Heart left ventricle (tissue), 16 donors: ENCODE measurements around the gene LPAR3. TPM values are rescaled to one million over a fixed set of nuclear protein-coding genes. Genes with fewer than 3 reads are reported as not detected.

Experiments
- ATAC-seq, 4 donors: fragments of 200-7000 bp; cut with Tn5 transposase; one replicate each; pipeline ENCODE4 v1.9.1; 2020 to 2022; ENCODE audit warnings: moderate library complexity in 4 of 4, mild to moderate bottlenecking in 3 of 4, moderate number of reproducible peaks in 1 of 4
- DNase-seq, 5 donors: peaks; one replicate each; pipeline ENCODE4 v3.0.0-alpha.2; 2020
- H3K27ac ChIP-seq, 12 donors: fragments of 200-600 bp; sonication (generic) in 4 of 12; one replicate each; pipeline versions ENCODE4 v1.5.0 to v1.8.0; 2016 to 2022; ENCODE audit warnings: mild to moderate bottlenecking in 2 of 12
- H3K27me3 ChIP-seq, 9 donors: fragments of 200-600 bp; sonication (generic) in 2 of 9; one replicate each; pipeline versions ENCODE4 v1.5.1 to v1.8.0; 2016 to 2022; ENCODE audit warnings: mild to moderate bottlenecking in 3 of 9
- H3K36me3 ChIP-seq, 9 donors: fragments of 200-600 bp; sonication (generic) in 2 of 9; one replicate each; pipeline versions ENCODE4 v1.5.0 to v1.8.0; 2018 to 2022; ENCODE audit warnings: mild to moderate bottlenecking in 2 of 9
- H3K4me1 ChIP-seq, 12 donors: fragments of 200-600 bp; sonication (generic) in 4 of 12; one replicate each; pipeline versions ENCODE4 v1.5.0 to v1.8.0; 2016 to 2022; ENCODE audit warnings: mild to moderate bottlenecking in 3 of 12
- H3K4me3 ChIP-seq, 12 donors: fragments of 200-600 bp; sonication (generic) in 4 of 12; one replicate each; pipeline versions ENCODE4 v1.5.0 to v1.8.0; 2017 to 2022; ENCODE audit warnings: mild to moderate bottlenecking in 9 of 12, moderate library complexity in 4 of 12
- H3K9me3 ChIP-seq, 12 donors: fragments of 200-600 bp; sonication (generic) in 4 of 12; one replicate each; pipeline versions ENCODE4 v1.5.0 to v1.8.0; 2016 to 2022; ENCODE audit warnings: mild to moderate bottlenecking in 1 of 12
- POLR2A ChIP-seq, 2 donors: fragments of 450-650 bp; IDR thresholded peaks; one replicate each; pipeline ENCODE4 v1.6.1; 2017; ENCODE audit warnings: antibody characterized with exemption in 2 of 2, mild to moderate bottlenecking in 2 of 2, moderate library complexity in 2 of 2
- WGBS, 4 donors: extraction: QIAGEN DNeasy Blood & Tissue Kit in 2 of 4; methylation state at CpG; one replicate each; pipeline versions ENCODE4 v1.1.5 to v1.1.7; 2013 to 2018; 5-methylcytosine and 5-hydroxymethylcytosine counted together
- intact Hi-C, 10 donors: fragments of 100-400 bp; cut with DNase I; formaldehyde crosslinking; loops; one replicate each; pipeline versions ENCODE4 v1.11.1 to v1.14.2; 2022
- polyA plus RNA-seq, 2 donors: library from polyadenylated mRNA; stranded (reverse); fragments of 200-250 nt; gene quantifications; one replicate each; pipeline ENCODE4 v1.2.3, GENCODE V29; 2013
- total RNA-seq, 9 donors: library from RNA; depleted of rRNA in 2 of 9; stranded (reverse); fragments of >200 nt in 2 of 9; fragmentation: NEBNext Ultra II Directional in 3 of 9; extraction: Animal tissue kit (Norgen Biotek cat#: 25700) in 3 of 9; gene quantifications; one replicate each; pipeline versions ENCODE4 v1.1.0 to v1.2.4, GENCODE V29; 2016 to 2023
- TF ChIP-seq, protein P1 (sequence below), 12 donors: fragments of 200-600 bp; sonication (generic) in 4 of 12; IDR thresholded peaks; one replicate each; pipeline versions ENCODE4 v1.5.0 to v1.8.0; 2018 to 2022; ENCODE audit warnings: antibody characterized with exemption in 12 of 12, mild to moderate bottlenecking in 5 of 12
- donor health status: ischemic (EF 13 %, LVEDD 7.1; RV severe dilation, severe dysfunction).
- donor health status: healthy with polysubstance abuse.
- donor health status: DM: no; HTN: yes; CAD: no.
- donor health status: DM: no; HTN: no; CAD: no.
- donor health status: ischemic (EF 25% LVEDD 6.9; RV normal size, moderate dysfunction).
- donor health status: ischemic (EF 25% LVEDD 5.7; RV mildly dilated, moderate dysfunction).
- donor health status: healthy.
- donor health status: DM: yes; HTN: yes; CAD: no.
- donor health status: ischemic (EF 35%, LVEDD 5.7; RV mildly dilated, moderate dysfunction).
- donor health status: nonischemic (EF 11% LVEDD 7.7; RV severe dilation, severe dysfunction).
- donor health status: DM: yes; HTN: yes; CAD: no.
- donor health status: PGD.
- donor health status: ischemic (EF 29% LVEDD 5.4; RV normal size, mild dysfunction).
- donor health status: nonischemic (EF 23%, LVEDD 6.1; RV moderate dilation, normal function).

LPAR3 gene
- total and polyA plus RNA-seq, 11 donors, result 5.9 to 25.0 (median 11.5) TPM

DNA sequence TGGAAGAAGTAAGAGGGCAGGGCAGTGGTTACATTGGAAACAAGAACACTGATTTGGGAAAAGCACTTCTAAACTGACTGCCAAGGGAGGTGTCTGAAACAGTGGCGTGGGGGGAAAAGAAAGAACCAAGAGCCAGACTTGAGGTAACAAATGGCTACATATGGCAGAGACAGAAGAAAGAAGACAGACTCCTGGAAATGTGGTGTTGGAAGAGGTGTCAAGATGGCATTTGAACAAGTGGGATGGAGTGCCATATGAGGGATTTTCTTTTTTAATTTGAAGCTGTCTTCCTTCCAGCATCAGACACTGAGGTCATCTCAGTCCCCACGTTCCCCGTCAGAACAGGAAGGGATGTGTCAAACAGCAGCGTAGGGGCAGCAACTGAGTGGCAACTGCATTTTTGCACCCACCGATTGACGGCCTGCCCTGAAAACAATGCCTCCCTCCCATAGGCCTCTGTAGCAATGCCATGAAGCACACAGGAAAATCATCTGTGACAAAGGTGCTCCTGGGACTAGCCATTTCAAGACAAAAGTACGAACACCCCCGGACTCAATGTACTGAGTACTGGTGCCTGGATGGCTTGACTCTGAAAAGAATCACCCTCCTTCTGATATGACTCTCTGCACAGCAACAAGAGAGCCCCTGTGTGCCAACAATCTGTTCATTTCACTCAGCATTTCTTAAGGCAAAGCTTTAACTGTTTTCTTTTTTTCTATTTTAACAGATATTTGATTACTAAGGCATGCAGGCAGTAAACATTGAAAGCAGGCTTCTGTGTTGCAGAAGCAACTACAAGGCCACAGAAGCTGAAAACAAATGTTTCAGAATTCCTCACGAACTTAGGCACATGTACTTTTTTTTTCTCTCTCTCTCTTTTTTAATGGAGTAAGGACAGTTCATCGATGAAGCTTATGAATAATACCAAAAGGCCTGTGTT is 37.0 kb downstream of the LPAR3 start:
- peaks cover 0 to 32% (median 6%) of the 10 kb centered on the region in 12 donors for H3K4me1 ChIP-seq
- WGBS, 4 donors, result 44 to 53% (median 48%) methylated on average over 10 of the region's 10 CpGs
- no peaks in the 10 kb centered on the region for H3K27me3 ChIP-seq
- TF ChIP-seq, protein P1, sequence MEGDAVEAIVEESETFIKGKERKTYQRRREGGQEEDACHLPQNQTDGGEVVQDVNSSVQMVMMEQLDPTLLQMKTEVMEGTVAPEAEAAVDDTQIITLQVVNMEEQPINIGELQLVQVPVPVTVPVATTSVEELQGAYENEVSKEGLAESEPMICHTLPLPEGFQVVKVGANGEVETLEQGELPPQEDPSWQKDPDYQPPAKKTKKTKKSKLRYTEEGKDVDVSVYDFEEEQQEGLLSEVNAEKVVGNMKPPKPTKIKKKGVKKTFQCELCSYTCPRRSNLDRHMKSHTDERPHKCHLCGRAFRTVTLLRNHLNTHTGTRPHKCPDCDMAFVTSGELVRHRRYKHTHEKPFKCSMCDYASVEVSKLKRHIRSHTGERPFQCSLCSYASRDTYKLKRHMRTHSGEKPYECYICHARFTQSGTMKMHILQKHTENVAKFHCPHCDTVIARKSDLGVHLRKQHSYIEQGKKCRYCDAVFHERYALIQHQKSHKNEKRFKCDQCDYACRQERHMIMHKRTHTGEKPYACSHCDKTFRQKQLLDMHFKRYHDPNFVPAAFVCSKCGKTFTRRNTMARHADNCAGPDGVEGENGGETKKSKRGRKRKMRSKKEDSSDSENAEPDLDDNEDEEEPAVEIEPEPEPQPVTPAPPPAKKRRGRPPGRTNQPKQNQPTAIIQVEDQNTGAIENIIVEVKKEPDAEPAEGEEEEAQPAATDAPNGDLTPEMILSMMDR (IDR thresholded peaks at IDR 0.05), result no peak
- TF ChIP-seq POLR2A (IDR thresholded peaks at IDR 0.05), result no peak
- ATAC-seq (peak in 3 of 4 donors; percentile 14 to 25 (median 17)), DNase-seq (no peak)
- intact Hi-C loops, result no loop called here
- H3K27ac ChIP-seq, result no peak overlapping the region
- no peak overlapping the region for H3K4me3 ChIP-seq
- no peaks in the 10 kb centered on the region for H3K36me3 ChIP-seq
- H3K9me3 ChIP-seq, result no peaks in the 10 kb centered on the region

DNA sequence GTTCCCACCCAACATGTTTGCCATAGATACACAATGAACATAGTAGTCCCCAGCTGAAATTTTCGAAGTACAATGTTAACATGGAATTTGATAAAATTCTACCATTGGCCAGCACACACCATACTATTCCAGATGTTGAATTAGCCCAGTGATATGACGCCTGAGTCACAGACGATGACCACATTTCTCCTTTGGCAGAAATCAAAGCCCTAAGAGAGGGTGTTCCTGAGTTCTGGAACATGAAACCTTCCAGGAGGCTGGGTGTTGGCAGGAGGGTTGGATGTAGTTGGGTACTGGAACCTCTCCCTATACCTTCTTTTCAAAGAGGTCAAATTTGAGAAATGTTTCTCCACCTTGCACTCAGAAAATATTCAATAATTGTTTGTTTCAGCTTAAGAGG is 37.8 kb downstream of the LPAR3 start:
- intact Hi-C loops, result no loop called here
- Histone ChIP-seq H3K9me3 (no peaks in the 10 kb centered on the region), H3K4me3 (no peak overlapping the region), H3K36me3 (no peaks in the 10 kb centered on the region), H3K27ac (peak overlapping the region in 1 of 12 donors; percentile 71), H3K4me1 (peaks cover 0 to 32% (median 6%) of the 10 kb centered on the region in 12 donors), H3K27me3 (no peaks in the 10 kb centered on the region)
- DNase-seq (no peak), ATAC-seq (peak; percentile 43 to 74 (median 65))
- 46 to 63% (median 54%) methylated on average over 3 of the region's 3 CpGs for WGBS, 4 donors
- no peak for TF ChIP-seq POLR2A (IDR thresholded peaks at IDR 0.05)

DNA sequence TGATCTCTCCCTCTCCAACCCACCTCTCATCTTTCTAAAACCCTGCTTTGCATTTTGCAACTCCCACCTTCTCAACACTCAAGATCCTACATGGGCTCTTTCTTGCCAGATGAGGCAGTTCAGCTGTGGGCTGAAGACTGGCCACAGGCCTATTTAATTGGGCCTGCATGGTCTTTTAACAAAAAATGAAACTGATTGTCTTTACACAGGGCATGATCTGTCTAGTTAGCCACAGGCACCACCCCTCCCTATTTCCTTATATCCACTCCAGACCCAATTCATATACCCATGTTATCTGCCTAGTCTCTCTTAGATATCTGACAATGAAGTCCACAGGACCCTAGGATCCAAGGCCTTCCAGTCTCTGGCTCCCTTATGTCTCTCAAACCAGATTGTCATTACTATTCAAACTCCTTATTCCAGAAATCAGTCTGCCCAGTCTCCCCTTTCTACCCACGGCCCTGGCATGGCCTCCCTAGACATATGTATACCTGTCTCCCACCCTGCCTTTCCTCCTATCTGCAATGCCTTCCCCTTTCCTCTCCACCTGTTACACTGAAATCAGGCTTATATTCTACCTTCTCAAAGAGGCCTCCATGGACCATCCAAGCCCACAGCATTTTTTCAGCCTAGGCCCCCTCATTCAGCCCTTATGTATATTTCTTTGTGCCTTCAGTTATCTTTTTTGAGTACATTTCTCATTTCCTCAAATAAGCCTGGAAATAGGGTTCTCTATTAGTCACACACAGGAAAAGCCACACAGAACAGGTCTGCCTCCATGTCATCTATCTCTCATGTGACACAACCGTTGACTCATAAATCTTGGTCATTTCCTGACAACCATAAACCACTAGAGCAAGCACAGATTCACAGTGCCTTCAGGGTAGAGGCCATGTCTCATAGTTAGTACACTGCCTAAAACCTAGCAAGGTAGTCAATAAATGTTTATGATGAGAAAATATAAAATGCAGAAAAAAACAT is 39.0 kb downstream of the LPAR3 start:
- H3K4me1 ChIP-seq, result peaks cover 0 to 32% (median 6%) of the 10 kb centered on the region in 12 donors
- 65 to 74% (median 67%) methylated on average over 2 of the region's 2 CpGs for WGBS, 4 donors
- H3K27me3 ChIP-seq, result no peaks in the 10 kb centered on the region
- no peak for TF ChIP-seq POLR2A (IDR thresholded peaks at IDR 0.05)
- TF ChIP-seq, protein P1 (IDR thresholded peaks at IDR 0.05), result no peak
- peak overlapping the region in 1 of 12 donors; percentile 71 for H3K27ac ChIP-seq
- no peaks in the 10 kb centered on the region for H3K36me3 ChIP-seq
- no peak for DNase-seq
- H3K4me3 ChIP-seq, result no peak overlapping the region
- peak in 2 of 4 donors; percentile 35 to 36 for ATAC-seq
- intact Hi-C loops, result no loop called here
- no peaks in the 10 kb centered on the region for H3K9me3 ChIP-seq

DNA sequence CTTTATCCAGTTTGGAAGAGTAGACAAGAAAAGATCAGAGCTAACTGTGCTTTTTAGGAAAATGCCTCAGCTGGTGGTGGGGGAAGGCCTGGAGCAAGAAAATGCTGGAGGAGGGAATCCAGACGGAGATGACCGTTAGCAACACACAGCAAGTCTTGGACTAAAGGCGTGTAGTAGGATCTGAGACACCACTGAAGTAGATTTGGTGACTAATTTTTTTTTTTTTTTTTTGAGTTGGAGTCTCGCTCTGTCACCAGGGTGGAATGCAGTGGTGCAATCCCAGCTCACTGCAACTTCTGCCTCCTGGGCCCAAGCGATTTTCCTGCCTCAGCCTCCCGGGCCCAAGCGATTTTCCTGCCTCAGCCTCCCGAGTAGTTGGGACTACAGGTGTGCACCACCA is 41.2 kb downstream of the LPAR3 start:
- ATAC-seq, result no peak
- WGBS, 4 donors, result 77 to 87% (median 83%) methylated on average over 8 of the region's 8 CpGs
- H3K36me3 ChIP-seq, result no peaks in the 10 kb centered on the region
- H3K27ac ChIP-seq, result no peak overlapping the region
- no peak for DNase-seq
- intact Hi-C loops, result no loop called here
- H3K27me3 ChIP-seq, result no peaks in the 10 kb centered on the region
- no peak for TF ChIP-seq POLR2A (IDR thresholded peaks at IDR 0.05)
- no peak overlapping the region for H3K4me3 ChIP-seq
- no peaks in the 10 kb centered on the region for H3K9me3 ChIP-seq
- peaks cover 0 to 47% (median 8%) of the 10 kb centered on the region in 12 donors for H3K4me1 ChIP-seq
